ENCODE data around the gene NBPF1.
"Not testable (repeated sequence)": the region's sequence is repeated elsewhere in the genome, so short reads cannot be mapped to it uniquely, and the experiment has no call there.

NBPF1 gene

DNA sequence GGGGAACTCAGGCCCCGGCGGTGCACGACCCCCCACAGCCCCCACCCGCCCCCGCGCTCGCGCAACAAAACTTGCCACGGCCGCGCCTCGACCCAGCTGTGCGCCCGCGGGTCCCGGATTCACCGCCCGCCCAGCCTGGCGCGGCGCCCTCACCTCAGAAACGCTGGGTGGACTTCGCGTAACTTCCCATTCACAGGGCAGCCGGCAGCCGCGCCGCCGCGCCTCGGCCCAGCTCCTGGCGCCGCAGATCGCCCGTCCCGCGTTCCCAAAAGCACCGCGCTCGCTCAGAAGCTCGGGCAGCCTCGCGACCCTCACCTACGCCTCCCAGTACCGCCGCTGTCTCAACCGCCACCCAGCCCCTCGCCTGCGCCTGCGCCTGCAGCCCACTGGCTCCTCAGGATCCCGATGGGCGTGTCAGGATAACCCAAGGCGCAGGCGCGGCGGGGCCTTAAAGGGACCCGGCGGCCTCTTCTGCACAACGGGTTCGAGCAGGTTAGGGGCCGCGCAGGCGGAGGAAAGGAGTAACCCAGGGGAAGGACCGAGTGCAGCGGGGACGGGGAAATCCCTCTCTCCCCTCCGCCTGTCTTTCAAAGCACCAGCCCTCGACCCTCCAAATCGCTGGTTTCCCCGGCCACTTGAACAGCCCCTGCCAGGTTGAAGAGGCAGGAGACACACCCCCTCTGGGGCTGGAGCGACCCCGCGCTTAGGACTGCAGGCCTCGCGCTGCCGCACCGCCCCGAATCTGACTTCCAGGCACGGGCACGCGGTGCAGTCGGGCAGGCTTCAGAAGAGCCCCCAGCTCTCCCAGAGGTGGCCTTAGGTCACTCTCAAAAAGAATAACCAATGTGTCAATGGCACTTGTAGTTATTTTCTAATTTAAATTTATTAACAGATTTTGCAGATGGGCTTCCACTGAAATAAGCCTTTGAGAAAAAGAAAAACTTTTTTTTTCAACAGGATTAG, at the start of gene NBPF1:
Gene NBPF1, minus strand, starts transcription at position 380 of the 963 bp plus-strand sequence.
- DNase-seq, result peak; percentile 79 to 100 (median 99)

GRCh38 chr1:16658234-16658633, 44.9 kb upstream of the NBPF1 start:
- DNase-seq, result not testable (repeated sequence)

DNA sequence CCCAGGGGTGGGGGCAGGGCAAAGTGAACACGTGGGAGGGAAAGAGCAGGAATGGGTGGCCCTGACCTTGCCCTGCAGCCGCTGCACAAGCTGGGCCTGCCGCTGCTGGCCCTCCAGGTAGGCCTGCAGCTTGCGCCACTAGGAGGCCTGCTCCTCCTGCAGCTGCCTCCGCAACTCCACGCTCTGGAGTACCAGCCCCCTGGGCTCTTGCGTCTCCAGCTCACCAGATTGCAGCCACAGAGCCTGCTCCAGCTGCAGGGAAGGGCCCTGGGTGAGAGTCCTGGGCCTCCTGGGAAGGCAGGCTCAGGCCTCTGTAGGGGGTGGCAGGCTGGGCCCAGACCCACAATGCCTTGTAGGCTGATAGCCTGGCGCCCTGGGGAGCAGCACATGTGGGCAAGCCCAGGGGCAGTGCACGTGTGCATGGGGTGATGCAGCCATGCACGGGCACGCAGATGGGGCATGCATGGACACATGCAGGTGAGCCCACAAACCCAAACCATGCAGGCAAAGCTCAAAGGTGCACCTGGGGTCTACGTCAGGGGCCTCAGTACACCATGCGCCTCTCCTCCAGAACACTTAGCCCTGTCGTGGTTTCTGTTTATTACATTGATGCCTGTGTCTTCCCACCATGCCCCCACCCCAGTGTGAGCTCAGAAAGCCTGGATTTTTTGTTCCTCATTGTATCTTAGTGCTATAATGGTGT, 43.8 kb upstream of the NBPF1 start:
- DNase-seq, result not testable (repeated sequence)

- not testable (repeated sequence) for DNase-seq
These were observed 43.2 kb upstream of the NBPF1 start for GRCh38 chr1:16656574-16656973.

DNA sequence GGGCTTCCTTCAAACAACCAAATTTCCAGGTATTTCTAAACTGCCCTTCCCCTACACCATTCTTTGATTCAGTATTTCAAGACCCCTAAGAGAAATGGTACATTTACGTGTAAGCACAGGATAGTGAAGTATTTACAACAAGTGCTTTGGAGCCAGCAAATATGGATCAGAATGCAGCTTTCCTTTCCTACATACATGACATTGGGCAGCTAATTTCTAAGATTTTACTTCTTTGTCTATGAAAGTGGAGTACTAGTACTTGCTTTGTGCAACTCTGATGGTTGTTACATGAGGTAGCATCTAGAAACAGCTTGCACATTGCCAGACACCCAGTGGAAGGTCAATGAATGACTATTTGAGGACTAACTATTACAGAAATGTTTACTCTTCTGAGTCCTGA, 38.2 kb upstream of the NBPF1 start:
- DNase-seq, result not testable (repeated sequence)

GRCh38 chr1:16649960-16650359, 36.6 kb upstream of the NBPF1 start:
- not testable (repeated sequence) for DNase-seq

GRCh38 chr1:16649390-16649789, 36.0 kb upstream of the NBPF1 start:
- DNase-seq, result not testable (repeated sequence)

- DNase-seq, result not testable (repeated sequence)
These were observed 35.4 kb upstream of the NBPF1 start for GRCh38 chr1:16648756-16649155.

GRCh38 chr1:16648250-16648649, 34.9 kb upstream of the NBPF1 start:
- DNase-seq, result not testable (repeated sequence)

DNA sequence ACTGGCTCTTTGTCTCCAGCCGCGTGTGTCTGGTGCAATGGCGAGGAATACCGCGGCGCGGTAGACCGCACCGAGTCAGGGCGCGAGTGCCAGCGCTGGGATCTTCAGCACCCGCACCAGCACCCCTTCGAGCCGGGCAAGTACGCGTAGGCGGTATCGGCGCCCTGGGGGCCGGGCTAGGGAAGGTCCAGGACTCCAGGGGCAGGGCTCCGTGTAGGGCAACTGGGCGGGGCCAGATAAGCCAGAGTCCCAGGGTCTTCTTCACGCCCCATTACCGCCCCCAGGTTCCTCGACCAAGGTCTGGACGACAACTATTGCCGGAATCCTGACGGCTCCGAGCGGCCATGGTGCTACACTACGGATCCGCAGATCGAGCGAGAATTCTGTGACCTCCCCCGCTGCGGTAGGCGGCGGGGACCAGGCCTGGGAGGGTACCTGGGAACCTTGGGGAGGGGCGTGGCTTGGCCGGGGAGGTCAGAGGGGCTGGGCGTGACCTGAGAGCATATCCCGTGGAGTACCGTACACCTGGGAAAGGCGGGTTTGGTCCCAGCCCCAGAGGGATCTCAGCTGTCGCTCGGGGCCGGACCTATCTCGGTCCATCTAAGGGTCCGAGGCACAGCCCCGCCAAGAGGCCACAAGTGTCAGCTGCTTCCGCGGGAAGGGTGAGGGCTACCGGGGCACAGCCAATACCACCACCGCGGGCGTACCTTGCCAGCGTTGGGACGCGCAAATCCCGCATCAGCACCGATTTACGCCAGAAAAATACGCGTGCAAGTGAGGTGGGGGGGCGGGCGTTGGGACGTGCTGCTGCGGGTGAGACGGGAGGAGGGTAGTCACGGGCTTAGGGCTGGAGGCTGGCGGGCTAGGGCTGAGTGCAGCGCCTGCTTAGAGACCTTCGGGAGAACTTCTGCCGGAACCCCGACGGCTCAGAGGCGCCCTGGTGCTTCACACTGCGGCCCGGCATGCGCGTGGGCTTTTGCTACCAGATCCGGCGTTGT, 34.1 kb upstream of the NBPF1 start:
- DNase-seq, result not testable (repeated sequence)

GRCh38 chr1:16646716-16647115, 33.4 kb upstream of the NBPF1 start:
- not testable (repeated sequence) for DNase-seq

- not testable (repeated sequence) for DNase-seq
These were observed 32.8 kb upstream of the NBPF1 start for GRCh38 chr1:16646061-16646664.

GRCh38 chr1:16645271-16646060, 32.1 kb upstream of the NBPF1 start:
- DNase-seq, result peak in 1 of 56 donors; percentile 65

- DNase-seq, result peak; percentile 72 to 100 (median 98)
These were observed 31.3 kb upstream of the NBPF1 start for GRCh38 chr1:16644482-16645270.

DNA sequence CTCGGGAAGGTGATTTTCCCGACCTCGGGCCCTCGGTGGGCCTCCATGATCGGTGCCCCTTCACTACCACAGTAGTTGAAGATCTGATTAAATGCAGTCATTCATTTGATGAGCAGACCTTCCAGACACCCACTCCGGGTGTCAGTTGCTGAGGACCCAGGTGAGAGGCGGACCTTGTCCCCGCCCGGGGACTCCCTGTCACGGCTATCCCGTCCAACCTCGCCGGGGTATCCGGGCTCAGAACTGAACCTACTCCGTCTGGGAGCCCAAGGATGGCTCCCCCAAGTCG, 30.8 kb upstream of the NBPF1 start:
- DNase-seq, result peak in 2 of 56 donors; percentile 76 to 84

DNA sequence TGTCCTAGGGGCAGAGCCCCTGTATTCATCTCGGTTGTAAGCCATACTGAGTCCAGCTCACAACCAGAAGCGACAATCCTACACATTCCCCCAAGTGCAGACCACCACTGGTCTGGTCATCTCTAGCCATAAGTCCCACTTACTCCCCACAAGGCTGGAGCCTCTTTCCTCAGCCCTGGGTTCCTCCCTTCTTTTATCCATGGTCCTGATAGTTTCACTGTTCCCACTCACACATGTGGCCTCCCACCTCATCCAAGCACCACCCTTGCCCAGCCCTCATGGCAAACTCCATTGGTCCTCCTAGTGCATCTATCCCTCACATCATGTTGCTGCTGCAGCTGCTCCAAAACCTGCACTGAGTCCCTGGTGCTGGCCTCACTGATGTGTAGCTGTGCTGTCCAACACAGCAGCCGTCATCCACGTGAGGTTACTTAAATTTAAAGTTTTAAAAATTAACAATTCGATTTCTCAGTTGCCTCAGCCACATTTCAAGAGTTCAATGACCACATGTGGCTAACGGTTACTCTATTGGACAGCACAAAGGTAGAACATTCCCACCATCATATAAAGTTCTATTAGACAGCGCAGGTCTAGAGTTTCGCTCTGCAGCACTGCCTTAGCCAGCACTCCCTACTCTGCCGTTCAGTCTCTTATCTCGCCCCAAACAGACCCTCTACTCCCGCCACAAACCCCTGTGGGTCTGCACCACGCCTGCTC, 30.3 kb upstream of the NBPF1 start:
- DNase-seq, result peak in 1 of 56 donors; percentile 46

GRCh38 chr1:16643001-16643411, 29.6 kb upstream of the NBPF1 start:
- DNase-seq, result not testable (repeated sequence)
